Measurements from ENCODE around the gene FGF18.

DNA sequence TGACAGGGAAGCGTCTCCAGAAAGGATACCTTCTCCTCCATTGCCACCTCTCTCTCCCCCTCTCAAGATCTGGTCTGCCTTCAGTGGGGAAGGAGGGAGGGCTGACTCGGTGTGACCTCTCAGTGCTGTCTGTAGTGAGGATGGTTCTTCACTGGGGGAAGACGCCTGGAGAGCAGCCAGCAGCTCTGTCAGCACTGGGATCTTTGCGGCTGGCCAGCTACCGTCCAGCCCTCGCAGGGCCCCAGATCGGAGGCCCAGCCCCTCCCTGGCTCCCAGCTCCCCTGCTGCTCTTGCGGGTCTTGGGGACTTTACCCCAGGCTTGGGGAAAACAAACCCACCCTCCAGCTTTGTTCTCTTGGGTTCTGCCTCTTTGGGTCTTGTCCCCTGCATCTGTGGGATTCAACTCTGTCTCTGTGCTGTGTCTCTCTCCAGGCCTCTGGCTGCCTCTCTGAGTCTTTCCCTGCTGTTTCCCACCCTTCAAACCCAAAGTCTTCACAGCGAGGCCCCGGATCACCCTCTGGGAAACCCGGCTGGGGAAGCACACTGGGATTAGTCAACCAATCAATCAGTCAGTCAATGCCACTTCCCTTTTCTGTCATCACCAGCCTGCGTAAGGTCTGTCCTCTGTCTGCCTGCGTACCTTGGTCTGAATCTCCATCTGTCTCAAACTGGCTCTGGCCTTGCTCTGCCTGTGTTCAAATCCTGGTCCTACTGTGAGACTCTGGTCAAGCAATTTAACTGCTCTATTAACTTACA lies 23.0 kb downstream of the FGF18 start:
- TF ChIP-seq, protein P1, sequence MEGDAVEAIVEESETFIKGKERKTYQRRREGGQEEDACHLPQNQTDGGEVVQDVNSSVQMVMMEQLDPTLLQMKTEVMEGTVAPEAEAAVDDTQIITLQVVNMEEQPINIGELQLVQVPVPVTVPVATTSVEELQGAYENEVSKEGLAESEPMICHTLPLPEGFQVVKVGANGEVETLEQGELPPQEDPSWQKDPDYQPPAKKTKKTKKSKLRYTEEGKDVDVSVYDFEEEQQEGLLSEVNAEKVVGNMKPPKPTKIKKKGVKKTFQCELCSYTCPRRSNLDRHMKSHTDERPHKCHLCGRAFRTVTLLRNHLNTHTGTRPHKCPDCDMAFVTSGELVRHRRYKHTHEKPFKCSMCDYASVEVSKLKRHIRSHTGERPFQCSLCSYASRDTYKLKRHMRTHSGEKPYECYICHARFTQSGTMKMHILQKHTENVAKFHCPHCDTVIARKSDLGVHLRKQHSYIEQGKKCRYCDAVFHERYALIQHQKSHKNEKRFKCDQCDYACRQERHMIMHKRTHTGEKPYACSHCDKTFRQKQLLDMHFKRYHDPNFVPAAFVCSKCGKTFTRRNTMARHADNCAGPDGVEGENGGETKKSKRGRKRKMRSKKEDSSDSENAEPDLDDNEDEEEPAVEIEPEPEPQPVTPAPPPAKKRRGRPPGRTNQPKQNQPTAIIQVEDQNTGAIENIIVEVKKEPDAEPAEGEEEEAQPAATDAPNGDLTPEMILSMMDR (IDR thresholded peaks at IDR 0.05), result no peak
- no peak for TF ChIP-seq POLR2A (IDR thresholded peaks at IDR 0.05)

All from uterus (tissue), 2 donors.